HG02973 (cell line): ENCODE measurements around the gene TMEM253.

Experiments used
- ATAC-seq: cut with Tn5 transposase; IDR thresholded peaks from one replicate; pipeline ENCODE4 v1.9.1; 2021; ENCODE audit warnings: moderate library complexity; ENCODE audit not compliant: unreplicated experiment

The TMEM253 gene

DNA sequence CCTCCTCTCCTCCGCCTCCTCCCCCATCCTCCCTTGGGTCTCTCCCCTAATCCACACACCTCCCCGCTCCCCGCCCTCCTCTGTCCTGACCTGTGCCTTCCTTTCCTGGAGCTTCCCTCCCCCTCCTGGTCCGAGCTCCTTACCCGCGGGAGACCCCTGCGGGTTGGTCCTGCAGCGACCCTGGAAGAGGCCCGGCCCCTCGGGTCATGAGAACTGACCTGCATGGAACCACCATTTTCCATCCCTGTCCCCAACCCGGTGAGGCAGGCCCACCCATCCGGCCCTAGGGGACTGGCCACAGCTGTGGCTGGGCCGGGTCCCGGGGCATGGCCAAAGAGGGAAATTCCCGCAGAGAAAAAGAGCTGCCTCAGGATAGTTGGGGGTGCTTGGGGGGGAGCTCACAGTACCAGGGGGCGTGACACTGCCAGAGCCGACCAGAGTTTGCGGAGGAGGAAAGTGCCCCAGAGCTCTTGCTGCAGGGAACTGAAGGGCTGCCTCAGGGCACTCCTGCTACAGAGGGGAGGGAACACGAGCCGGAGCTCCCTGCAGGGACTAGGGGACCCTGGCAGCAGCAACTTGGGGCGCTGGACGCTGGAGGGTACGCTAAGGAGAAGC, 30.1 kb upstream of the TMEM253 start:
- ATAC-seq = no peak

GRCh38 chr14:21071225-21072030, 29.4 kb upstream of the TMEM253 start:
- ATAC-seq = peak; percentile 56

DNA sequence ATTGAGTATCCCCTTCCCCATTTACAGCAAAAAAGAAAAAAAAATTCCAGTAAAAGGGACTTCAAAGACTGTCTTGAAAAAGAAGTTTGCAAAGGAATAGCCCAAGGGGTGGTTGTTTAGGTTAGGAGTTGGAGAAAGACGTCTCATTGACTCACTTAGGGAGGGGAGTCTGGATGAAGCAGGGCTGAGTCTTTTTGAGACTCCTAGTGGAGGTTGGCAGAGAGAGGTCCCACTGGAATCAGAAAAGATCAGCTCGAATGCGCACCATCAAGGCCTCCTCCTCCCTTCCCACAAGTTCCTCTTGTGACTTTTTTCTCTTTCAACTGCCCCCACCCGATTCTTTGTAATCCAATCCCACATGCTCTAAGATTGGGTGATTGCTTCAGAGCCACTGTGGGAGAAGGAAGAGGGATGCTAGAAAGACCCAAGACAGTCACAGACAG, 28.8 kb upstream of the TMEM253 start:
- no peak for ATAC-seq

GRCh38 chr14:21072781-21073339, 28.0 kb upstream of the TMEM253 start:
- ATAC-seq = no peak

DNA sequence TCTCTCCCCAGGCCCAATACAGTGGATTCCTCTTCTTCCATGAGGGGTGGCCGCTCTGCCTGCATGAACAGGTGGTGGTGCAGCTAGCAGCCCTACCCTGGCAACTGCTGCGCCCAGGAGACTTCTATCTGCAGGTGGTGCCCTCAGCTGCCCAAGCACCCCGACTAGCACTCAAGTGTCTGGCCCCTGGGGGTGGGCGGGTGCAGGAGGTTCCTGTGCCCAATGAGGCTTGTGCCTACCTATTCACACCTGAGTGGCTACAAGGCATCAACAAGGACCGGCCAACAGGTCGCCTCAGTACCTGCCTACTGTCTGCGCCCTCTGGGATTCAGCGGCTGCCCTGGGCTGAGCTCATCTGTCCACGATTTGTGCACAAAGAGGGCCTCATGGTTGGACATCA, 26.9 kb upstream of the TMEM253 start:
- no peak for ATAC-seq

GRCh38 chr14:21074398-21075272, 26.2 kb upstream of the TMEM253 start:
- ATAC-seq = no peak

- ATAC-seq = no peak
Measured at GRCh38 chr14:21075719-21076437, 25.0 kb upstream of the TMEM253 start.

DNA sequence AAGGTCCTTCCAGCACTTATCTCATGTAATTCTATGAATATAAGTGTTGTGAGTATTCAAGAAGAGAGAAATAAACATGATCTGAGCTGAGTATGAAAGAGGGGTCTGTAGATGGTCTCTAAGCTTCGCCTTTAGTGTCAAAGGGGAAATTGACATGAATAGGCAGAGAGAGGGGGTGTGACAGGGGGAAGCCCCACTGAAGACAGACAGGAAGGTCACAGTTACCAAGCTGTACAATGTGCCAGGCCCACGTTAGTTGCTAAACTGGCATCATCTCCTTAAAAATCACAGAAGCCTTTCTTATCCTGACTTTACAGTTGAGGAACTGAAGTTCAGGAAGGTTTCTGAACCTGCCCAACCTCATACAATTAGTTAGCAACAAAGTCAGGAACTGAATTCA, 23.2 kb upstream of the TMEM253 start:
- no peak for ATAC-seq

GRCh38 chr14:21078287-21078686, 22.6 kb upstream of the TMEM253 start:
- ATAC-seq = no peak

DNA sequence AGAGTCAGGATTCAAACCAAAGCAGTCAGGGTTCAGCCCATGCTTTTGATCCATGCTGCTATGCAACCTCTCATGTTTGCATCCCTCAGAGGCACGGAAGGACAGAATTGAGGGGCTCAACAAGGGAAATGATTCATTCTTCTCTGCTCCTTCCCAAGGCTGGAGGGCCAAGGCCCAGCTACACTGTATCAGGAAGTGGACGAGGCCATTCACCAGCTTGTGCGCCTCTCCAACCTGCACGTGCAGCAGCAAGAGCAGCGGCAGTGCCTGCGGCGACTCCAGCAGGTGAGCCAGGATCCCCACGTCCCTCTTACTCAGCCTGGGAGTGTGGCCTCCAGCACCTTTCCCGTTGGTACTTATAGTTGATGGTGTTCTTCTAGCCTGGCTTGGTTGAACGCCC, 22.1 kb upstream of the TMEM253 start:
- no peak for ATAC-seq

DNA sequence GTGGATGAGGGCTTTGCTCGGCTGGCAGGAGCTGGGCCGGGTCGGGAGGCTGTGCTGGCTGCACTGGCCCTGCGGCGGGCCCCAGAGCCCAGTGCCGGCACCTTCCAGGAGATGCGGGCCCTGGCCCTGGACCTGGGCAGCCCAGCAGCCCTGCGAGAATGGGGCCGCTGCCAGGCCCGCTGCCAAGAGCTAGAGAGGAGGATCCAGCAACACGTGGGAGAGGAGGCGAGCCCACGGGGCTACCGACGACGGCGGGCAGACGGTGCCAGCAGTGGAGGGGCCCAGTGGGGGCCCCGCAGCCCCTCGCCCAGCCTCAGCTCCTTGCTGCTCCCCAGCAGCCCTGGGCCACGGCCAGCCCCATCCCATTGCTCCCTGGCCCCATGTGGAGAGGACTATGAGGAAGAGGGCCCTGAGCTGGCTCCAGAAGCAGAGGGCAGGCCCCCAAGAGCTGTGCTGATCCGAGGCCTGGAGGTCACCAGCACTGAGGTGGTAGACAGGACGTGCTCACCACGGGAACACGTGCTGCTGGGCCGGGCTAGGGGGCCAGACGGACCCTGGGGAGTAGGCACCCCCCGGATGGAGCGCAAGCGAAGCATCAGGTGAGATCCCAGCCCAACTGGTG, 19.2 kb upstream of the TMEM253 start:
- ATAC-seq = no peak

DNA sequence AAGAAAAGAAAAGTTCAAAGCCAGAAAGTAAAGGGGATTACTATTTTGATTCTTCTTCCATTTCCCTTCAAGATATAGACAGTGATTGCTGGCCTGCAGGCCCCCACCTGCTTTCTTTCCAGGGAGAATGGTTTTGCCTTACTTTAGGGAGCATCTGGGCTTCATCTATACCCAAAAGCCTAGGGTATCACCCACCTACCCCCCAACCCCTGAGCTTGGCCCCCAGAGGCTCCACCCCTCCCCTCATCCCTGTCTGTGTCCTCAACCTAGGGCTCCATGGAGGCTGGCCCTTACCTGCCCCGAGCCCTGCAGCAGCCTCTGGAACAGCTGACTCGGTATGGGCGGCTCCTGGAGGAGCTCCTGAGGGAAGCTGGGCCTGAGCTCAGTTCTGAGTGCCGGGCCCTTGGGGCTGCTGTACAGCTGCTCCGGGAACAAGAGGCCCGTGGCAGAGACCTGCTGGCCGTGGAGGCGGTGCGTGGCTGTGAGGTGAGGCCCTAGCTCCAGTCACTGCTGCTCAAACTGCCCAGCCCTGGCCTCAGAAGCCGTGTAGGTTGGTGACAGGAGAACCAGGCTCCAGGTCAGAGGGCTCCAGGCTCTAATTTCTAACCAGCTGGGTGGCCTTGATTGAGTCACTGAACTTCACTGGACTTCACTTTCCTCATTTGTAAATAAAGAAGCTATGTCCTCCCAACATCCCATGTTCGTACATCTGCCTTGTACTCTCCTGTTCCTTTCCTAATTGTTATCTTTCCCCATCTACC, 17.1 kb upstream of the TMEM253 start:
- no peak for ATAC-seq

- no peak for ATAC-seq
Measured at GRCh38 chr14:21084396-21084795, 16.5 kb upstream of the TMEM253 start.

- no peak for ATAC-seq
Measured at GRCh38 chr14:21084998-21085853, 15.6 kb upstream of the TMEM253 start.

- ATAC-seq = no peak
Measured at GRCh38 chr14:21086908-21087293, 14.0 kb upstream of the TMEM253 start.

GRCh38 chr14:21087294-21088091, 13.4 kb upstream of the TMEM253 start:
- ATAC-seq = peak; percentile 62

DNA sequence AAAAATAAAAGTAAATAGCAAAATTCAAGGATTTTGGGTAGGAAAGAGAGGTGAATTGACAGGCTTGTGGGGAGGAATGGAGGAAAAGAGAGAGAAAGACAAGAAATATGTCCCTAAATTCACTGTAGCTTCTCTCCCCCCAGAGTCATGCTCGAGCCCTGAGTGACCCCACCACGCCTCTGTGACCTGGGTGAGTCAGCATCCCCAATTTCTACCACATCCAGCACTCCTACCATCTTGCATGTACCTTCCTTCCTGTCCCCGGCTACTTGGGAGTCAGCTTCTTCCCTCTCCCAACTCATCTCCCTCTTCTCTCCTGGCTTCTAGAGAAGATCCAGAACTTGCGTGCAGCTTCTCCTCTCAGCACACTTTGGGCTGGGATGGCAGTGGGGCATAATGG, 12.2 kb upstream of the TMEM253 start:
- no peak for ATAC-seq

GRCh38 chr14:21089271-21089670, 11.6 kb upstream of the TMEM253 start:
- ATAC-seq = no peak
